Panc1 (cell line): Measurements from ENCODE around the gene IRGC. TPM values are rescaled to one million over a fixed set of nuclear protein-coding genes. Genes with fewer than 3 reads are reported as not detected.

Source experiments
- ATAC-seq: fragments of 200-7000 bp; cut with Tn5 transposase; 2 replicates; pipeline ENCODE4 v1.9.1; 2020; ENCODE audit warnings: mild to moderate bottlenecking, moderate library complexity
- BruUV-seq: library from RNA; stranded (reverse); fragments of 400-500 nt; replicated peaks from 2 replicates; lab custom pipeline; 2021; lab: Mats Ljungman, UMichigan
- CTCF ChIA-PET: fragments of 300-600 bp; sonication (Branson Sonifier 250); formaldehyde crosslinking; loops from one replicate; lab custom pipeline; 2022; ENCODE audit warnings: antibody characterized with exemption; lab: Charles Lee
- POLR2A ChIA-PET: fragments of 300-600 bp; sonication (Branson Sonifier 250); formaldehyde crosslinking; loops from one replicate; lab custom pipeline; 2022; ENCODE audit warnings: antibody characterized with exemption; lab: Charles Lee
- DNase-seq: peaks from one replicate; pipeline ENCODE4 v3.0.0-alpha.2; 2010; ENCODE audit warnings: low read depth, low spot score
- H3K27ac ChIP-seq: 2 replicates; pipeline ENCODE4 v1.5.1; 2011; ENCODE audit warnings: mild to moderate bottlenecking, low read length, inconsistent platforms
- H3K27me3 ChIP-seq: fragments of 200-500 bp; sonication (Bioruptor generic); 2 replicates; pipeline ENCODE4 v1.6.0; 2014; ENCODE audit warnings: low read length, inconsistent platforms; ENCODE audit not compliant: control insufficient read depth, insufficient read depth
- H3K36me3 ChIP-seq: fragments of 200-500 bp; sonication (Bioruptor generic); 2 replicates; pipeline ENCODE4 v1.5.1; 2014; ENCODE audit warnings: inconsistent platforms, mild to moderate bottlenecking, low read length, moderate library complexity; ENCODE audit not compliant: control insufficient read depth, insufficient read depth
- H3K4me1 ChIP-seq: 2 replicates; pipeline ENCODE4 v1.5.1; 2011; ENCODE audit warnings: inconsistent platforms, mild to moderate bottlenecking, low read length, moderate library complexity; ENCODE audit not compliant: control insufficient read depth, insufficient read depth
- H3K4me3 ChIP-seq, 2 experiments: 2 replicates each; pipeline ENCODE4 v1.5.1; 2011 to 2012; ENCODE audit warnings: low read depth in 2 of 2, low read length in 2 of 2, mild to moderate bottlenecking in 2 of 2, inconsistent platforms in 1 of 2, moderate library complexity in 1 of 2
- H3K9me3 ChIP-seq: fragments of 200-500 bp; sonication (Bioruptor generic); 2 replicates; pipeline ENCODE4 v1.5.1; 2014; ENCODE audit warnings: low read depth, mild to moderate bottlenecking, inconsistent platforms, low read length, moderate library complexity; ENCODE audit not compliant: control insufficient read depth, insufficient read depth
- CTCF ChIP-seq: fragments of 450-650 bp; IDR thresholded peaks from 2 replicates; pipeline ENCODE4 v1.5.1; 2017; ENCODE audit warnings: mild to moderate bottlenecking
- POLR2AphosphoS5 ChIP-seq: IDR thresholded peaks from 2 replicates; pipeline ENCODE4 v1.6.1; 2012; ENCODE audit warnings: mild to moderate bottlenecking, low read depth, low read length, moderate library complexity
- REST ChIP-seq, 2 experiments: IDR thresholded peaks; 2 replicates each; pipeline ENCODE4 v1.6.1; 2011 to 2012; ENCODE audit warnings: low read depth in 2 of 2, control low read depth in 1 of 2, low read length in 1 of 2, mild to moderate bottlenecking in 1 of 2, moderate library complexity in 1 of 2; ENCODE audit not compliant: insufficient read depth in 1 of 2
- SIN3A ChIP-seq: IDR thresholded peaks from 2 replicates; pipeline ENCODE4 v1.6.1; 2012; ENCODE audit warnings: low read depth, mild to moderate bottlenecking, low read length, moderate library complexity, borderline replicate concordance; ENCODE audit not compliant: insufficient read depth
- TCF7L2 ChIP-seq: IDR thresholded peaks from 2 replicates; pipeline ENCODE4 v1.6.1; 2011; ENCODE audit warnings: mild to moderate bottlenecking, low read depth, low read length, inconsistent platforms
- in situ Hi-C: cut with HindIII; loops from 2 replicates; pipeline ENCODE4 v1.10.0; 2016; ENCODE audit warnings: low sequenced_read_pairs, low pct_unique_long_range_greater_than_20kb
- intact Hi-C: fragments of 100-400 bp; cut with micrococcal nuclease; formaldehyde crosslinking; loops from one replicate; pipeline ENCODE4 v1.10.0; 2022; ENCODE audit not compliant: unreplicated experiment
- total RNA-seq: library from RNA; stranded (reverse); gene quantifications from one replicate; pipeline ENCODE4 v1.2.1, GENCODE V29; 2021; ENCODE audit not compliant: unreplicated experiment

IRGC gene
- total RNA-seq, 1 experiment from 2014 or later, result not detected

- H3K27me3 ChIP-seq, result no peaks in the 10 kb centered on the region
- in situ Hi-C loops, result no loop called here
- TF ChIP-seq TCF7L2 (no peak), POLR2AphosphoS5 (no peak), SIN3A (no peak), CTCF (no peak), REST (IDR thresholded peaks at IDR 0.05; ENCODE audit: insufficient read depth in 1 of 2, low read depth in 2 of 2, low read length in 1 of 2) (no peak)
- DNase-seq, result no peak
- no peak overlapping the region for H3K27ac ChIP-seq
- POLR2A ChIA-PET, result no interaction called here
- CTCF ChIA-PET, result no interaction called here
- BruUV-seq, result no TSS peak
- intact Hi-C loops, result no loop called here
- no peaks in the 10 kb centered on the region for H3K4me1 ChIP-seq
- no peaks in the 10 kb centered on the region for H3K9me3 ChIP-seq
- no peak overlapping the region for H3K4me3 ChIP-seq
- H3K36me3 ChIP-seq, result no peaks in the 10 kb centered on the region
- no peak for ATAC-seq
These were observed 5.1 kb downstream of the IRGC start for GRCh38 chr19:43720936-43721335.

GRCh38 chr19:43721469-43722048, 5.7 kb downstream of the IRGC start:
- POLR2A ChIA-PET, result interaction anchor here (0.6 kb wide), 1 partner anchor 24 kb away, joined by 5 read pairs; no protein-coding TSS in a partner anchor
- CTCF ChIA-PET, result interaction anchor here (0.6 kb wide), 1 partner anchor 42 kb away, joined by 3 read pairs; no protein-coding TSS in a partner anchor

More at GRCh38 chr19:43721469-43722048, 5.7 kb downstream of the IRGC start:
- in situ Hi-C loops, result no loop called here
- Histone ChIP-seq H3K4me3 (no peak overlapping the region), H3K4me1 (no peaks in the 10 kb centered on the region), H3K9me3 (no peaks in the 10 kb centered on the region), H3K36me3 (no peaks in the 10 kb centered on the region), H3K27ac (no peak overlapping the region), H3K27me3 (no peaks in the 10 kb centered on the region)
- no peak for DNase-seq
- TF ChIP-seq REST (IDR thresholded peaks at IDR 0.05; ENCODE audit: insufficient read depth in 1 of 2, low read depth in 2 of 2, low read length in 1 of 2) (no peak), CTCF (no peak), POLR2AphosphoS5 (no peak), TCF7L2 (no peak), SIN3A (no peak)
- no peak for ATAC-seq
- no TSS peak for BruUV-seq
- intact Hi-C loops, result no loop called here
